ENCODE results near the gene WASF3.

DNA sequence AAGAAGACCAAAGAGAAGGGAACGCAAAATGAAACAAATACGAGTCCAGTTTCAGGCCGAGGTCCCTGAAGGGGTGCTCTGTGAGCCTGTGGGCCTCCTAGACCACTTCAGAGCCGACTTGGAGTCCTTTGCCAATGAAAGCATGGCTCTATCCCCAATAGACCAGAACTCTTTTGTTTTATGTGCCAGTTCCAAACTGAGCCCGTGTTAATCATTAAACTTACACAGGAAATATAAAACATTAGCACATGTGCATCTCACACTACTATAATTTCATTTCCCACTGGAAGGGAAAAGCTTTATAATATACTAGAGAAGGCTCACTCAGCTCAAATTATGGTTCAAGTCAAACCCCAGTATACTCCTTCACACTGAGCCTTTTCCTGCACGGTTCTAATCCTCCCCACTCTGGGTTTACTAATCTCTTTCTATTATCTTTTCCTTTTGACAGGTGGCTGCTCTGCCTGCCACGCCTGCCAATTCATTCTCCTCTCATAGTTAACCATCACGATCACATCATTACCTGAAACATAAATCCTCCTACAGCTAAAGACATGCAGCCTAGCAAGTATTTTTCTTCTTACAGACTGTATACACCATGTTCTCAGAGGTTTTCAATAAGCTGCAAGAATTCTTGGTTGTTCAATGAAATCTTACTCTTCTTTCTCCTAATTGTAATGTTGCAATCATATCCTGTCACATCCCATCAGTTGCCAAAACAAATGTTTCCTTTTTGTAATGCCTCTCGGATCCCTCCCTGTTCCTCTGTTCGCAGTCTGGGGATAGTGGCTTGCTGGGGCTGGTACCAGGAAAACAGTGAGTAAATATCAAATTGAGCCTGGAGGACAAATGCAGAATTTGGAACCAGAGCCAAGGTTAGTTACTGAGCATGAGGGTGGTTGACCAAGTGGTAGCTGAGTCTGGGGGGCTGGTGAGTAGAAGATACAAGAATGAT is 18.8 kb upstream of the WASF3 start:
- TF ChIP-seq, protein P1, sequence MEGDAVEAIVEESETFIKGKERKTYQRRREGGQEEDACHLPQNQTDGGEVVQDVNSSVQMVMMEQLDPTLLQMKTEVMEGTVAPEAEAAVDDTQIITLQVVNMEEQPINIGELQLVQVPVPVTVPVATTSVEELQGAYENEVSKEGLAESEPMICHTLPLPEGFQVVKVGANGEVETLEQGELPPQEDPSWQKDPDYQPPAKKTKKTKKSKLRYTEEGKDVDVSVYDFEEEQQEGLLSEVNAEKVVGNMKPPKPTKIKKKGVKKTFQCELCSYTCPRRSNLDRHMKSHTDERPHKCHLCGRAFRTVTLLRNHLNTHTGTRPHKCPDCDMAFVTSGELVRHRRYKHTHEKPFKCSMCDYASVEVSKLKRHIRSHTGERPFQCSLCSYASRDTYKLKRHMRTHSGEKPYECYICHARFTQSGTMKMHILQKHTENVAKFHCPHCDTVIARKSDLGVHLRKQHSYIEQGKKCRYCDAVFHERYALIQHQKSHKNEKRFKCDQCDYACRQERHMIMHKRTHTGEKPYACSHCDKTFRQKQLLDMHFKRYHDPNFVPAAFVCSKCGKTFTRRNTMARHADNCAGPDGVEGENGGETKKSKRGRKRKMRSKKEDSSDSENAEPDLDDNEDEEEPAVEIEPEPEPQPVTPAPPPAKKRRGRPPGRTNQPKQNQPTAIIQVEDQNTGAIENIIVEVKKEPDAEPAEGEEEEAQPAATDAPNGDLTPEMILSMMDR (IDR thresholded peaks at IDR 0.05): no peak
- no peak for TF ChIP-seq POLR2A (IDR thresholded peaks at IDR 0.05)
